Fibroblast of pulmonary artery (primary cell): ENCODE measurements around the gene TAS2R3.

Experiments used
- DNase-seq: peaks from one replicate; pipeline ENCODE4 v3.0.0-alpha.2; 2010; ENCODE audit warnings: low read depth
- H3K4me3 ChIP-seq: replicated peaks from 2 replicates; pipeline ENCODE4 v1.5.1; 2011; ENCODE audit warnings: low read depth, mild to moderate bottlenecking, control low read depth, low read length, moderate library complexity
- CTCF ChIP-seq: IDR thresholded peaks from 2 replicates; pipeline ENCODE4 v1.5.1; 2011; ENCODE audit warnings: mild to moderate bottlenecking, control low read depth, low read length, inconsistent platforms; ENCODE audit errors: missing control alignments

TAS2R3 gene, protein sequence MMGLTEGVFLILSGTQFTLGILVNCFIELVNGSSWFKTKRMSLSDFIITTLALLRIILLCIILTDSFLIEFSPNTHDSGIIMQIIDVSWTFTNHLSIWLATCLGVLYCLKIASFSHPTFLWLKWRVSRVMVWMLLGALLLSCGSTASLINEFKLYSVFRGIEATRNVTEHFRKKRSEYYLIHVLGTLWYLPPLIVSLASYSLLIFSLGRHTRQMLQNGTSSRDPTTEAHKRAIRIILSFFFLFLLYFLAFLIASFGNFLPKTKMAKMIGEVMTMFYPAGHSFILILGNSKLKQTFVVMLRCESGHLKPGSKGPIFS

DNA sequence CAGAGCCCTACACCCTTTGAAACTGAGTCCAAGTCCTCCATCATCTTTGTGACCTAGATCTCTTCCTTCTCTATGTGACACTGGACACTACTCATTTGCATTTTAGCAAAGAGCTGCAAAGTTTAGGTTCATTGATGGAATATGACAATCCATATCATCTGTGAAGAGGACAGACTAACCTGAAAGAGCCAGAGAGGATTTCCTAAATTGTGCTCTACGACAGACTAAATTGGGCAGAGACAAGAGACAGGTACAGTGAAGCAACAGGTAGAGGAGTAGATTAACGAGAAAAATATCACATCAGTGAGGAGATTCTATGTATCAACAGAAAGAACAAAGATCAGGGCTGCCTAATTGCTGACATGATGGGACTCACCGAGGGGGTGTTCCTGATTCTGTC, at the start of gene TAS2R3:
Gene TAS2R3 (plus strand): TSS at position 301 of the 400 bp plus-strand sequence. CDS start 62 bp downstream, at position 363.
- H3K4me3 ChIP-seq = no peak within 1 kb of the TSS
- DNase-seq = no peak
- no peak for TF ChIP-seq CTCF

DNA sequence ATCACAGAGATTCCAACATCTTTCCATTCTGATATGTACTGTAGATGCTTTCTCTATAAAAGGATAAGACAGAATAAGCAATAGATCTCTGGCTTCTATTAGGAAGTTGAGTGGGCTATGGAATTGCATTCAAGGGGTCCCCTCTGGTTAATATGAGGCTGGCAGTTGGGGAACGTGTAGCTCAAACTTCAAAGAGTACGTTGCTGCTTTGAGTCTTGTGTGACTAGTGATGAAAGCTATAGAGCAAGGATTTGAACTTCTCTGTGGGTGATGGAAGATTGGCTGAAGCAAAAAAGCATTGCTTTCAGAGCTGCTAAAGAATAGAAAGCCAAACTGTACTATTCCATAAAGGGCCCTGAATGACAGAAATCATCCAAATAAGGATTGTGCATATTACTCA, 49.3 kb upstream of the TAS2R3 start:
- no peak for DNase-seq
- no peak for TF ChIP-seq CTCF
- no peak overlapping the region for H3K4me3 ChIP-seq

GRCh38 chr7:141715018-141715417, 48.9 kb upstream of the TAS2R3 start:
- no peak for TF ChIP-seq CTCF
- DNase-seq = no peak

DNA sequence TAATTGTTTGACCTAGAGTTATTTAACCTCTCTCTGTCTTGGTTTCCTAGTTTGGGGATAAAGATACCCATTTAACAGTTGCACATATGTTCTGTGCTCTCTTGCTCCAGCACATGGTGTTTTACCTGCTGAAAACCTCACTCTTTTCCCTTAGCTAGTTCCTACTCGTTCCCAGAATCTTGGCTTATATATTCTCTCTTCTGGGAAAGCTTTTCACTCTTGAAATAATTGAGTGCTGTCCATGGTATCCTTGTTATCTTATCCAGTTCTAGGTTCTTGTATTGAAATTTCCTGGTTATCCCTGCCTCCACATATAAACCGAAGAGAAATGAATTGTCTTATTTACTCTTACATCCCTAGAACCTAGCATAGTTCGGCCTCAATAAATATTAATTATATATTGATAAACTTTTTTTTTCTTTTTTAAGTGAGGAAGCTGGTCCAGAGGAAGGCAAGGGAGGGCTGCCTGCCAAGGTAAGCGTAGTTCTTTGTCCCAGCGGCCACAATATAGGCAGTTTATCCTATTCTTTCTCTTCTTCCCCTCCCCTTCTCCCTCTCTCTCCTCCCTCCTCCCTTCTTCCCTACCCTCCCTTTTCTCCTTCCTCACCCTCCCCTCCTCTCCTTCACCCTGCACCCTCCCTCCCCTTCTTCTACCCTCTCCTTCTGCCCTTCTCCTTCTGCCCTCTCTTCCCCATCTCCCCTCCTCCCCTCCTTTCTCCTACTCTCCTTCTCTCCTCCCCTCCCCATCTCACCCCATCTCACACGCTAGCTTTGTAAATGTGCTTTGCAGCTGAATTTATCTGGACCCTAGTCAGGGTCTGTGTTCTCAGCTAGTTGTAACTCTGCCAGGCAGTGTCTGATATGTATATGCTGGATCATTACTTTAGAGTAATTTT, 47.9 kb upstream of the TAS2R3 start:
- TF ChIP-seq CTCF = no peak
- no peak overlapping the region for H3K4me3 ChIP-seq
- no peak for DNase-seq

More at GRCh38 chr7:141715018-141715417, 48.9 kb upstream of the TAS2R3 start:
- no peak overlapping the region for H3K4me3 ChIP-seq

DNA sequence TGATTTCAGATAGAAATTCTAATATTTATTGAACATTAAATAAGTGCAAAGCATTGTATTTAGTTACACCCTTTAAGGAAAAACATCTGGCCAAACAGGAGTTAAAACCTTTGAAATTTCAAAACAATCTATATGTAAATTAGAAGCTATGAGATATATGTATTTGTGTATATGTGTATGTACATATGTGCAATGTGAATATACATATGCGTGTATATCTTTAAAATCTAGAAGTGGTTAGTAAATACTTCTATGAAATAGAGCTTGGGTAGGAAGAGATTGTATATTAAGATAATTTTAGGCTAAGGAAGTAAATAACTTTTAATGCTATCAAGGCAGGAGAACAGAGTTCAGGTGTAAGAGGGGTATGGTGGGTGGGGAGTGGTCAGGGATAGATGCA, 46.4 kb upstream of the TAS2R3 start:
- TF ChIP-seq CTCF = no peak
- H3K4me3 ChIP-seq = no peak overlapping the region
- DNase-seq = no peak

GRCh38 chr7:141722529-141722928, 41.4 kb upstream of the TAS2R3 start:
- no peak overlapping the region for H3K4me3 ChIP-seq
- TF ChIP-seq CTCF = no peak
- no peak for DNase-seq
